PFSK-1 (cell line): ENCODE measurements around the gene MARCHF10.

Experiments
- FOXP2 ChIP-seq: optimal IDR thresholded peaks from 2 replicates; pipeline ENCODE3; 2011; ENCODE audit warnings: borderline replicate concordance, control low read depth, inconsistent platforms; ENCODE audit not compliant: insufficient read depth; ENCODE audit errors: extremely low read length, extremely low read depth
- POLR2AphosphoS5 ChIP-seq: IDR thresholded peaks from 2 replicates; pipeline ENCODE4 v1.6.1; 2012; ENCODE audit warnings: low read depth, mild to moderate bottlenecking, control low read depth, low read length, moderate library complexity
- SIN3A ChIP-seq: IDR thresholded peaks from 2 replicates; pipeline ENCODE4 v1.6.1; 2012; ENCODE audit warnings: mild to moderate bottlenecking, low read length, moderate library complexity, borderline replicate concordance; ENCODE audit not compliant: insufficient read depth
- TAF1 ChIP-seq: IDR thresholded peaks from 2 replicates; pipeline ENCODE4 v1.6.1; 2012; ENCODE audit warnings: low read length, control low read depth, borderline replicate concordance; ENCODE audit not compliant: insufficient read depth
- TF ChIP-seq, protein P1 (sequence below), 2 experiments: IDR thresholded peaks; 2 replicates each; pipeline versions ENCODE4 v1.6.1 to v1.8.0; 2011 to 2012; ENCODE audit warnings: low read depth in 2 of 2, low read length in 2 of 2, control low read depth in 1 of 2, inconsistent platforms in 1 of 2, mild to moderate bottlenecking in 1 of 2, moderate library complexity in 1 of 2; ENCODE audit not compliant: insufficient read depth in 1 of 2

The MARCHF10 gene

DNA sequence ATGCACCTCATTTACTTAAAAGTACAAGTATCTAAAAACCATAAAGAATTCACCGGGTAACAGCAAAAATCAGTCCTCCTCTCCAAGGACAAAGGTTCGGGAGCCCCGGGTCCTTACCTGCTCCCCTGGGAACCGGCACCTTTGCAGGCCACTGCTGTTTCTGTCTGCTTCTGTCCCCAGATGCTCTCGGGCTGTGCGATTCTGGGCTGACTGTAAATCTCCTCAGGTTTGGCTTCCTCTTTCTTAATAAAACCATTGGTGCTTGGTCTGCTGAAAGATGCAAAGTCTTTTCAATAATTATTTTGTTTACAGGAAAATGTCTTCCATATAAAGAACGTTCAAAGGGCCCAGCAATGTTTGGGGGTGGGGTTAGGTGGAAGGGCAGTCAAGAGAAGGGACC, 63.9 kb downstream of the MARCHF10 start:
- TF ChIP-seq, protein P1, sequence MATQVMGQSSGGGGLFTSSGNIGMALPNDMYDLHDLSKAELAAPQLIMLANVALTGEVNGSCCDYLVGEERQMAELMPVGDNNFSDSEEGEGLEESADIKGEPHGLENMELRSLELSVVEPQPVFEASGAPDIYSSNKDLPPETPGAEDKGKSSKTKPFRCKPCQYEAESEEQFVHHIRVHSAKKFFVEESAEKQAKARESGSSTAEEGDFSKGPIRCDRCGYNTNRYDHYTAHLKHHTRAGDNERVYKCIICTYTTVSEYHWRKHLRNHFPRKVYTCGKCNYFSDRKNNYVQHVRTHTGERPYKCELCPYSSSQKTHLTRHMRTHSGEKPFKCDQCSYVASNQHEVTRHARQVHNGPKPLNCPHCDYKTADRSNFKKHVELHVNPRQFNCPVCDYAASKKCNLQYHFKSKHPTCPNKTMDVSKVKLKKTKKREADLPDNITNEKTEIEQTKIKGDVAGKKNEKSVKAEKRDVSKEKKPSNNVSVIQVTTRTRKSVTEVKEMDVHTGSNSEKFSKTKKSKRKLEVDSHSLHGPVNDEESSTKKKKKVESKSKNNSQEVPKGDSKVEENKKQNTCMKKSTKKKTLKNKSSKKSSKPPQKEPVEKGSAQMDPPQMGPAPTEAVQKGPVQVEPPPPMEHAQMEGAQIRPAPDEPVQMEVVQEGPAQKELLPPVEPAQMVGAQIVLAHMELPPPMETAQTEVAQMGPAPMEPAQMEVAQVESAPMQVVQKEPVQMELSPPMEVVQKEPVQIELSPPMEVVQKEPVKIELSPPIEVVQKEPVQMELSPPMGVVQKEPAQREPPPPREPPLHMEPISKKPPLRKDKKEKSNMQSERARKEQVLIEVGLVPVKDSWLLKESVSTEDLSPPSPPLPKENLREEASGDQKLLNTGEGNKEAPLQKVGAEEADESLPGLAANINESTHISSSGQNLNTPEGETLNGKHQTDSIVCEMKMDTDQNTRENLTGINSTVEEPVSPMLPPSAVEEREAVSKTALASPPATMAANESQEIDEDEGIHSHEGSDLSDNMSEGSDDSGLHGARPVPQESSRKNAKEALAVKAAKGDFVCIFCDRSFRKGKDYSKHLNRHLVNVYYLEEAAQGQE (IDR thresholded peaks at IDR 0.05; ENCODE audit: insufficient read depth in 1 of 2, low read depth in 2 of 2, low read length in 2 of 2): no peak
- TF ChIP-seq POLR2AphosphoS5: no peak
- TF ChIP-seq TAF1: no peak
- TF ChIP-seq FOXP2: no peak
- TF ChIP-seq SIN3A: no peak

DNA sequence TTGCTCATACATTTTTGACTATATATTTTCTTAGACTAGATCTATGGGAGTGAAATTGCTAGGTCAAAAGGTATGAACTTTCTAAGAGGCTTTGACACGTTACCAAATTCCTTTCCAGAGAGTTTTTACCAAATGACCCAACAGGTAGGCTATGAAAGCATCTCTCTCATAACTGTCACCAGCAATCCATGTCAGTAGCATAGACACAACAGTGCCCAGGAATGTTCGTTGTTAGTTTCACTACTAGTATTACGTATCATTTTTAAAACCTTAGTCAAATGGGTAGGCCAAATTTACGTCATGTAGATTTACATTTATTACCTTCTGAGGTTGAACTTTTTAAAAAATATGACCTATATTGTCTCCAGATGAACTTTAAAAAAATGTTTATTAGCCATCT, 66.8 kb downstream of the MARCHF10 start:
- TF ChIP-seq FOXP2 (no peak), TAF1 (no peak), POLR2AphosphoS5 (no peak), SIN3A (no peak)
- TF ChIP-seq, protein P1 (IDR thresholded peaks at IDR 0.05; ENCODE audit: insufficient read depth in 1 of 2, low read depth in 2 of 2, low read length in 2 of 2): no peak

DNA sequence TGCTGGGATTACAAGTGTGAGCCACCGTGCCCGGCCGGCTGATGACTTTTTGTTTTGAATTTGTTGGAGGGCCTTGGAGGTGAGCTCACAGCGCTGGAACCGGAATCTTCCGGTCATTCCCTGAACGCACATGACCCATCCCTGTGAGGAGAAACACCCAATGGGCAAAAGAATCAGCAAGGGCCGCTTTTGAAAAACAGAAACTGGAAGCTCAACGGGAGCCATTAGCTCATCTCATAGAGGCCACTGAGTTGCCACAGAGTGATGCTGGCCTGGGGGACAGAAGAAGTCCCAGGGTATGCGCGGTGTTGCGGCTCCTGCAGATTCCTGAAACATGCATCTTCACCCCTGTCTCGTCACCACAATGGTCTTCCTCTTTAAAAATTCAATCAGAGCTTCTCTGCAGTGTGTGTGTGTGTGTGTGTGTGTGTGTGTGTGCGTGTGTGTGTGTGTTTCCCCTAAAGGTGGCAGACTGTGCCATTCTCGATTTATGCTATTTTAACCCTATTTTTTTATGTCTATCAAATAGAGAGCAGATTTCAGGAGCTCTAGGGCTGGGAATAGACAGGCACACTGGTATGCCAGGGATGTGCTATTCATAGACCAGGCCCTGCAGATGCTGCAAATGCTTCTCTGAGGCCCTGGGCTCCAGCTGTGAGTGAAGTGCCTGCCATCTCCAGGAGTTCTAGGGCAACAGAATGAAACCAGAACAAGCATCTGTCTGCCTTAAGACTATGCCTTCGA, 68.3 kb downstream of the MARCHF10 start:
- TF ChIP-seq SIN3A: no peak
- TF ChIP-seq, protein P1 (IDR thresholded peaks at IDR 0.05; ENCODE audit: insufficient read depth in 1 of 2, low read depth in 2 of 2, low read length in 2 of 2): no peak
- TF ChIP-seq POLR2AphosphoS5: no peak
- no peak for TF ChIP-seq TAF1
- no peak for TF ChIP-seq FOXP2

DNA sequence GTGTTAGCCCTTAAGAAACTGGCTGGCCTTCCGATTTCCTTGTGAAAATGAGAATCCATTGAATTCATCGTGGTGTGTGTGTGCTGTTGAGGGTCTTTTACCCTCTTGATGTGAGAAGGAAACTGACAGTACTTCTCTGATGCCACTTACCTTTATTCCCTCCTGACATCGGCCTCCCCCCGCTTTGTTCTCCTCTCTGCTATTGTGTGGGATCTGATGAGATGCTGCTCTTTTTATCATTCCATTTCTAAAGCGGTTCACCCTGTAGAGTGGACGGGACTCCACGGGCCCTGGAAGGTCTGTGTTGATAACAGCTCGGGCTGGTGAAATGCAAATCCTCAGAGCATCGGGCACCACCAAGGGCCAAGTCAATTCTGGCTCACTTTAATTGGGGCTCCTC, 69.8 kb downstream of the MARCHF10 start:
- no peak for TF ChIP-seq SIN3A
- no peak for TF ChIP-seq FOXP2
- no peak for TF ChIP-seq TAF1
- TF ChIP-seq, protein P1 (IDR thresholded peaks at IDR 0.05; ENCODE audit: insufficient read depth in 1 of 2, low read depth in 2 of 2, low read length in 2 of 2): no peak
- TF ChIP-seq POLR2AphosphoS5: no peak

DNA sequence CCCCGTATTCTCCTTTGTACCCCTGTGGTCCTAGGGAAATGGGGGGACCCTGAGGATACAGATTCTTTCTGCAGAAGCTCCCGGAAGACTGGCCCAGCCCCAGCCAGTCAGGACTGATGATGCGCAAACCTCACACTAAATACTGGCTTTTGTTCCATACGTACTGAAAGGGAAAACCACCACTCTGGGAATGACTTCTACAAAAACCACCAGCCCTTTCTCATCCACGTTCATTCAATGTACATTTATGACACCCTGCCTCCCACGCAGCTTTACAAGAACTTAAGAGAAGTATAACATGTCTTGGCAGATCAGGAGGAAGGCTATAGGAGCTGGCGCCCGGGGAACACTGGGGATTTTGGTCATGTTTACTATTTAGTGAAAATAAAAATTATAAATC, 70.6 kb downstream of the MARCHF10 start:
- no peak for TF ChIP-seq TAF1
- TF ChIP-seq FOXP2: no peak
- TF ChIP-seq, protein P1 (IDR thresholded peaks at IDR 0.05; ENCODE audit: insufficient read depth in 1 of 2, low read depth in 2 of 2, low read length in 2 of 2): no peak
- TF ChIP-seq POLR2AphosphoS5: no peak
- no peak for TF ChIP-seq SIN3A
